ENCODE measurements around the gene BAHCC1.

Gene BAHCC1

GRCh38 chr17:81432941-81433340, 37.7 kb downstream of the BAHCC1 start:
- H3K4me2 ChIP-seq (ENCODE audit: low read length): no peak overlapping the region

GRCh38 chr17:81433656-81434055, 38.4 kb downstream of the BAHCC1 start:
- Histone ChIP-seq H3K27me3 (ENCODE audit: control insufficient read depth, low read length) (peaks cover 12% of the 10 kb centered on the region), H3K4me2 (ENCODE audit: low read length) (no peak overlapping the region), H3F3A (ENCODE audit: control insufficient read depth, insufficient read depth) (no peaks in the 10 kb centered on the region), H3K27ac (ENCODE audit: low read depth, low read length) (no peak overlapping the region), H3K9me3 (ENCODE audit: control insufficient read depth, insufficient read depth, low read length) (no peaks in the 10 kb centered on the region), H3K79me2 (ENCODE audit: control insufficient read depth, low read length) (no peaks in the 10 kb centered on the region), H3K4me1 (ENCODE audit: control insufficient read depth, low read length) (no peaks in the 10 kb centered on the region), H3K4me3 (ENCODE audit: low read length) (no peak overlapping the region), H3K9me2 (replicated peaks; ENCODE audit: control insufficient read depth, low read length) (no peaks in the 10 kb centered on the region), H4K20me1 (ENCODE audit: control insufficient read depth, insufficient read depth, low read depth, low read length) (no peaks in the 10 kb centered on the region), H3K36me3 (ENCODE audit: control insufficient read depth, low read length) (no peaks in the 10 kb centered on the region)
- no peak for TF ChIP-seq CTCF (IDR thresholded peaks at IDR 0.05; ENCODE audit: low read depth, low read length, poor library complexity, severe bottlenecking)
- no peak for TF ChIP-seq EZH2phosphoT487 (IDR thresholded peaks at IDR 0.05; ENCODE audit: borderline replicate concordance, low read length)

More at GRCh38 chr17:81432941-81433340, 37.7 kb downstream of the BAHCC1 start:
- Histone ChIP-seq H3K79me2 (ENCODE audit: control insufficient read depth, low read length) (no peaks in the 10 kb centered on the region), H3K36me3 (ENCODE audit: control insufficient read depth, low read length) (no peaks in the 10 kb centered on the region), H3K4me1 (ENCODE audit: control insufficient read depth, low read length) (no peaks in the 10 kb centered on the region), H3K9me2 (replicated peaks; ENCODE audit: control insufficient read depth, low read length) (no peaks in the 10 kb centered on the region), H3F3A (ENCODE audit: control insufficient read depth, insufficient read depth) (no peaks in the 10 kb centered on the region), H3K27me3 (ENCODE audit: control insufficient read depth, low read length) (peaks cover 15% of the 10 kb centered on the region), H4K20me1 (ENCODE audit: control insufficient read depth, insufficient read depth, low read depth, low read length) (no peaks in the 10 kb centered on the region), H3K9me3 (ENCODE audit: control insufficient read depth, insufficient read depth, low read length) (no peaks in the 10 kb centered on the region), H3K27ac (ENCODE audit: low read depth, low read length) (no peak overlapping the region), H3K4me3 (ENCODE audit: low read length) (no peak overlapping the region)
- TF ChIP-seq CTCF (IDR thresholded peaks at IDR 0.05; ENCODE audit: low read depth, low read length, poor library complexity, severe bottlenecking): no peak
- no peak for TF ChIP-seq EZH2phosphoT487 (IDR thresholded peaks at IDR 0.05; ENCODE audit: borderline replicate concordance, low read length)

GRCh38 chr17:81434072-81434471, 38.8 kb downstream of the BAHCC1 start:
- Histone ChIP-seq H3F3A (ENCODE audit: control insufficient read depth, insufficient read depth) (no peaks in the 10 kb centered on the region), H4K20me1 (ENCODE audit: control insufficient read depth, insufficient read depth, low read depth, low read length) (no peaks in the 10 kb centered on the region), H3K9me2 (replicated peaks; ENCODE audit: control insufficient read depth, low read length) (no peaks in the 10 kb centered on the region), H3K4me2 (ENCODE audit: low read length) (no peak overlapping the region), H3K4me1 (ENCODE audit: control insufficient read depth, low read length) (no peaks in the 10 kb centered on the region), H3K36me3 (ENCODE audit: control insufficient read depth, low read length) (no peaks in the 10 kb centered on the region), H3K27ac (ENCODE audit: low read depth, low read length) (no peak overlapping the region), H3K9me3 (ENCODE audit: control insufficient read depth, insufficient read depth, low read length) (no peaks in the 10 kb centered on the region), H3K27me3 (ENCODE audit: control insufficient read depth, low read length) (peaks cover 8% of the 10 kb centered on the region), H3K79me2 (ENCODE audit: control insufficient read depth, low read length) (no peaks in the 10 kb centered on the region), H3K4me3 (ENCODE audit: low read length) (no peak overlapping the region)
- TF ChIP-seq CTCF (IDR thresholded peaks at IDR 0.05; ENCODE audit: low read depth, low read length, poor library complexity, severe bottlenecking) (no peak), EZH2phosphoT487 (IDR thresholded peaks at IDR 0.05; ENCODE audit: borderline replicate concordance, low read length) (no peak)
